ENCODE data around the gene HARBI1.

Gene HARBI1

GRCh38 chr11:46617134-46617971, at the start of gene HARBI1, which contains the start of gene ATG13:
HARBI1 (minus strand) TSS chr11:46617227; CDS start chr11:46616237, 990 bp downstream.
ATG13 (plus strand) TSS chr11:46617553; CDS start chr11:46644292, 26,739 bp downstream.
- peak; percentile 92 for DNase-seq

DNA sequence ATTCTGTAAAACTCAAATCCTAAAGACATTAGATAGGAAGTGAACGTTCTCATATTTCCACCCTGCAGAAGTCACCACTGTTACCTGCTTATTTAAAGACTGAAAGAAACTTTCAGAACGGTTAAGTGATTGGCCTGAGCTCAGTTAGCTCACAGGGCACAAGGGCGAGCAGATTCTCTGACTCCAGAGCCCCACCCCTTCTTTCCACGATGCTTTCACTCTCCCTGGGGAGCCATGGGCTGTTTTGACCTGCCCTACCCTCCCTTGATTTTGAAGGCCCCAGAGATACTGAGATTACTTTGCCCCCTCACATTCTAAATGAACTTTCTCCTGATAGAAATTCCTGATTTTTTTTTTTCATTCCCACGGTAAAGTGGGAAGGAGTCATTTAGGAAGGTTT, 49.5 kb upstream of the HARBI1 start:
- no peak for DNase-seq

- DNase-seq, result no peak
These were observed 48.3 kb upstream of the HARBI1 start for GRCh38 chr11:46665356-46665755.

DNA sequence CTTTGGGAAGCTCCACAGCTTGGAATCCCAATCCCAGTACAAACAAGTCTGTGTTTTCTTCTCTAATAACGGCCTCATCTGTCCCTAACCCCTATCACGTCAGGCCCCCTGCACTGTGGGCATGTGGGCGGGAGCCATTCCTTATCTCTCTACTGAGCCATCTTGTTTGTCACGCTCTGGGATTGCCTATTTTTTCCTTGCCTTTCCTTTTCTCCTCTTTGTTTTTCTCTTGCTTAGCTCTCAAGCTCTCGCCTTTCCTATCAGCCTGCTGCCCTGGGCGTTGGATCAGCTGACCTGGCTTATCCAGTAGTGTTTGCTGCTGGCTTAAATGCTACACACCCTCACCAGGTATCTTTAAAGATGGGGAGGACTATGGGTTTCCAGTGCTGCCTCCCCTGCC, 47.6 kb upstream of the HARBI1 start:
- no peak for DNase-seq

DNA sequence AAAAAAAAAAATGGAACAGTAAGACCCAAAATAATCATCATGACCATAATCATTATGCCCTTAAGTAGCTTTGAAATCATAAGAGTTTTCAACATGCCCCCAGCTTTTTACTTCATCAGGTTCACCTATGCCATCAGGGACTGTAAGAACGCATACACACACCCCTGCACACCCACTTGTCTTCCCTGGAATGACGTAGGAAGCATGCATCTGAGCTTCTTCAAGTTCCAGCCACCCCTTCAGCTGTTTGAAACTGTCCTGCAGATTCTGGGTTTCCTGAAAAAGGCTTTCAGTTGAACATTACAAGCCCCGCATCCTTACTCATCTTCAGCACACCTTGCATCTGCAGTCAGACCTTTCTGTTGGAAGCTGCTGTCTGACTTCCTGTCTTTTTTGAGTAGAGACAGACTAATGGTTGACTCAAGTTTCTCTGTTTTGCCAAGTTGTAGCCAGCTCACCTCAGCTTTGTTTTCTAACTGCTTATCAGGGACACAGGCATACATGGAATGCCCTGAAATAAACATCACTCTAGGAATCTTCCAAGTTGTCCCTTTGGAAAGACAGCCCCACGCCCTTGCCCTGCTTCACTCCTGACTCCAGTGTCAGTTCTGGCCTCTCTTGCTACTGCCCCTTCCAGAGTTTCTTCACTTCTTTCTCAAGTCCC, 46.4 kb upstream of the HARBI1 start:
- no peak for DNase-seq

DNA sequence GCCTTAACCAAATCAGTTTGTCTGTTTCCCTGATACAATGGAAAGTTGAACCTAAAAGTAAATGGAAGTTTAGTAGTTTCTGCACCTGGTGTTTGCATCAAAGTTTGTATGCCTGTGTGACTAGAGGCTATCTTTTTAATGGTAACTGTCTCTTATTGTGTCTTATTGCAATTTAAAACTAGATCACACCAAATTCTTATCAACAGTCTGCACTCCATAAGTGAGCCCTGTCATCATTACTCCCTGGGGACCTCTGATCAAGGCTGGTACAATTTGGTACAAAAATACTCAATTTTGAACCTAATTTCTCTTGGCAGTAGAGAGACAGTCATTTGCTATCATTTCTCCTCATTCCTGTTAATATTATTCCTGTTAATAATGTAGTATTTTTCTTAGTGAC, 45.3 kb upstream of the HARBI1 start:
- DNase-seq, result no peak

- no peak for DNase-seq
These were observed 44.8 kb upstream of the HARBI1 start for GRCh38 chr11:46661836-46662235.

- peak; percentile 14 for DNase-seq
These were observed 42.9 kb upstream of the HARBI1 start for GRCh38 chr11:46659908-46660307.

DNA sequence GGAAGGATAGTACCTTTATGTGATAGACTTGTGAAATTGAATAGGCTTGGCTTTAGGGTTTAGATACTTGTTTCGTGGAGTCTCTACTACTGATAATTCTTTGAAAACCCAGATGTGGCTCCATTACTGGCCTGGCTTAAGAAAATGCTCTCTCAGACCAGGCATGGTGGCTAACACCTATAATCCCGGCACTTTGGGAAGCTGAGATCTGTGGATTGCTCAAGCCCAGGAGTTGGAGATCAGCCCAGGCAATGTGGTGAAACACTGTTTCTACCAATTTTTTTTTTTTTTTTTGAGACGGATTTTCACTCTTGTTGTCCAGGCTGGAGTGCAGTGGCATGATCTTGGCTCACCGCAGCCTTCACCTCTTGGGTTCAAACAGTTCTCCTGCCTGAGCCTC, 41.2 kb upstream of the HARBI1 start:
- no peak for DNase-seq

GRCh38 chr11:46657186-46657585, 40.2 kb upstream of the HARBI1 start:
- no peak for DNase-seq

DNA sequence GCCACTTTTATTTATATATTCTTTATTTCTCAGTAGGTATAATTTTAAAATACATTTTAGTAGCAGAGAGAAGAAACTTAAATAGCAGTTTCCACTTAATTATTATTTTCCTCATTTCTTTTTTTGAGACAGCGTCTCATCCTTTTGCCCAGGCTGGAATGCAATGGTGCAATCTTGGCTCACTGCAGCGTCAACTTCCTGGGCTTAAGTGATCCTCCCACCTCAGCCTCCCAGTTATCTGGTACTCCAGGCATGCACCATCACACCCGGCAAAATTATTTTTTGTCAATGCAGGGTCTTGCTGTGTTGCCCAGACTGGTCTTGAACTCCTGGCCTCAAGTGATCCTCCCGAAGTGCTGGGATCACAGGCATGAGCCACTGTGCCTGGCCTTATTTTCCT, 38.6 kb upstream of the HARBI1 start:
- no peak for DNase-seq

DNA sequence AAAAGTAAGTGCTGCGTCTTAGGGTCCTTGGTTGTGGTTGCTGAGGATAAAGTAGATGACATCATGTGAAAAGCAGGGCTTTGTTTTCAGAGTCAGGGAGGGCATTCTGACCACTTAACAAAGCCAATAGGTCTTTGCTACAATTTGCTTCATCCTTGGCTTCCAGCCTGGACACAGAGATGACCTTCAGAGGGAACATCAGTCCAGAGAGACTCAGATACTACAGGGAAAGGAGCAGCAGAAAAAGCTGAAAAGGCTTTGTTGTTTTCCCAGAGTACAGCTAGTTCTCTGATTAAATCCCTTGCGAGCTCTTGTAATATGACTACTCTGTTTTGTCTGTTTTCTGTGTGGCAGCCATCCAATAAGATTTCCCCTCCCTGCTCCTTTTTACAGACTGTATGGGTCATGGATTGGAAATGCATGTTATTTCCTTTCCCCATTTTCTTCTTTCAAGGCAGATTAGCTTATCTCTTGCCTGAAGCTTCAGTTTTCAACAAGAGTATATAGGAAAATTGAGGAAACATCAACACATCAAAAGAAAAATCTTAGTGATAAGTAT, 32.2 kb upstream of the HARBI1 start:
- DNase-seq, result no peak

GRCh38 chr11:46643986-46644385, 27.0 kb upstream of the HARBI1 start:
- DNase-seq, result no peak

DNA sequence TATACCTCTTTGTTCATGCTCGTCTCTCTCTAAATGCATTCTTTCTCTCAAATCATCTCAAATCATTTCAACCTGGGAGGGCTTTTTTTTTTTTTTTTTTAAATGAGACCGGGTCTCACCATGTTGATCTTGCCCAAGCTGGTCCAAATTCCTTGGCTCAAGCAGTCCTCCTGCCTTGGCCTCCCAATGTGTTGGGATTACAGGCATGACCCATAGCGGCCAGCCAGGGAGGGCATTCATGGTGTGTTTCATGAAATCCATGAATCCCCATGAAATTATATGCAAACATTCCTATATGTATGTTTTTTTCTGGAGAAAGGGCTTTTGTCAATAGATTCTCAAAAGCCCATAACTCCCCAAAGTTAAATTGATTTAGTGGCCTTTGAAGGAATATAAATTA, 26.5 kb upstream of the HARBI1 start:
- DNase-seq, result no peak

- DNase-seq, result no peak
These were observed 25.8 kb upstream of the HARBI1 start for GRCh38 chr11:46642627-46643335.

- no peak for DNase-seq
These were observed 24.6 kb upstream of the HARBI1 start for GRCh38 chr11:46641639-46642038.

DNA sequence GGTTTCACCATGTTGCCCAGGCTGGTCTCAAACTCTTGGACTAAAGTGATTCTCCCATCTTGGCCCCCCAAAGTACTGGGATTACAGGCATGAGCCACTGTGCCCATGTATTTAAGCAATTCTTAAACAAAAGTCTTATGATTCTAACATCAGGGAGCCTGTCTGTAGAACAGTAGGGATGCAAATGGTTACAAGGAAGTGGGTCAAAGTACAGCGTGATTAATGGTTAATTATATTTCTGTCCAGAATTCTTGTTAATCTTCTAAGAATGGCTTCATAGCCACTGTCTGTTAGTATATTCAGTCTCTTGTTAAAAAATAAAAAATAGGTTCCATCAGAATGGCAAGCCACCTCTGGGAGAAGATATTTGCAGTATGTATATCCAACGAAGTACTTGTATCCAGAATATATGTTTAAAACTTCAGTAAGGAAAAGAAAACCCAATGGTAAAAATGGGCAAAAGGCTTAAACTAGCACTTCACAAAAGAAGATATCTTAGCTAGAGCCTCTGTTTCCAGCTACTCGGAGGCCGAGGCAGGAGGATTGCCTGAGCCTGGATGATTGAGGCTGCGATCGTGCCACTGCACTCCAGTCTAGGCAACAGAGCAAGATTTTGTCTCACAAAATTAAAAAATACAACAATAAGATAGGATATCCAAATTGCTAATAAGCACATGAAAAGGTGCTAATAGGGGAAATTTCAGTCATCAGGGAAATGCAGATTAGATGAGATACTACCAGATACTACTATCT, 23.2 kb upstream of the HARBI1 start:
- no peak for DNase-seq

DNA sequence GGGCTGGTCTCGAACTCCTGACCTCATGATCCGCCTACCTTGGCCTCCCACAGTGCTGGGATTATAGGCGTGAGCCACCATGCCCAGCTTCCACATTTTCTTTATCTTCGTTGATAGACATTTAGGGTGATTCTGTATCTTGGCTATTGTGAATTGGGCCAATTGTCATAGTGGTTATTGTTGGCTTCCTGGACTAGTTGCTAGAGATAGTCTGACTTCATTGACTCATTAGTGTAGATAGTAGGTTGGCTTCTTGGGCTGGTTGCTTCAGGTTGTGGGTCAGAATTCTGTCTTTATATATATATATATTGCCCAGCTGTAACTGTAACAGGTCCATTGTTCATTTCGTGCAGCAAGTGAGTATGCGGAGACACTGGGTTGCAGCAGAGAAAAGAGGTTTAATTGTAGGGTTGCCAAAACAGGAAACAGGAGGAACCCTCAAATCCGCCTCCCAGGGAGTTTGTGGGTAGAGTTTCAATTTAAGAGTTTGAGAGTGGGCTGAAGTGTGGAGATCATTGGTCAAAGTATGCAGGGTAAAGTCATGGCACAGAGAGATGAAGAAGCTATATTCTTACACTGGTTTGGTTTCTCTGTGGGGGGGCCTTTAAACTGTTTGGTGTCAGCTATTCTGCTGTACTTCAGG, 22.3 kb upstream of the HARBI1 start:
- DNase-seq, result no peak

DNA sequence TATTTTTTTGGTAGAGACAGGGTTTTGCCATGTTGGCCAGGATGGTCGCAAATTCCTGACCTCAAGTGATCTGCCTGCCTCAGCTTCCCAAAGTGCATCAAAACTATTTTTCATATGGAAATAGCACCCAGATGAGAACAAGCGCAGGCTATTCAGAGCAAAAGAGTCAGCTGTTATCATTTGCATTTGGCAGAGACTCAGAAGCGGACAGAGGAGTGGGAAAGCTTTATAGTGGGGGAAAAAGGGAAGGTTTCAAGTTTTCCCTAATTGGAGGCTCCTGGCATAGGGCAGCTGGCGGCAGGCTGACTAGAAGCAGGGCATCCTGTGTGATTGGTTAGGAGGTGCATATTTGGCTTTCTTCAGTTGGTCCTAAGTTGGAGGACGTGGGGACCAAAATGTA, 20.5 kb upstream of the HARBI1 start:
- DNase-seq, result no peak

DNA sequence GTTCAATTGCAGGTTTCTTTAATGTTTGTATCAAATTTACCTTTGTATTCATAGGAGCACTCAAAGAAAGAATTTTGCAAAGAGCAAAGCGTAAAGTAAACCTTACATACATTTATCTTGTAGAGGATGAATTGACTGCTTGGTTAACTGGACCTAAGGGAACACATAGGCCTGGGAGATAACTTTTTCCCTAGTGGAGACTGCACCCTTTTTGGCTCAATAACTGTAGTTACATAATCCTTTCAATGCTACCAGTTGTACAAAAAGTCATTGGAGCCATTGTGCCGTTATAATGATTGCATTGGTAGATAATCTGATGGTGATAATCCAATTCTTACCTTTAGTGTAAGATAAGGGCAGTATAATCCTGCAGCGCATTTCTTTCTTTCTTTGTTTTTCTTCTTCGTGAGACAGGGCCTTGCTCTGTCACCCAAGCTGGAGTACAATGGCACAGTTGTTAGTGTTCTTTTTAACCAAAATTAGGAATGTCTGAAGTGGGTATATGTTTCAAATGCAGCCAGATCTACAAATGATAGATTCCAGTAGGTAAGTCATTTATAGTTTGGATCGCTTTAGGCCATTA, 18.6 kb upstream of the HARBI1 start:
- DNase-seq, result no peak

DNA sequence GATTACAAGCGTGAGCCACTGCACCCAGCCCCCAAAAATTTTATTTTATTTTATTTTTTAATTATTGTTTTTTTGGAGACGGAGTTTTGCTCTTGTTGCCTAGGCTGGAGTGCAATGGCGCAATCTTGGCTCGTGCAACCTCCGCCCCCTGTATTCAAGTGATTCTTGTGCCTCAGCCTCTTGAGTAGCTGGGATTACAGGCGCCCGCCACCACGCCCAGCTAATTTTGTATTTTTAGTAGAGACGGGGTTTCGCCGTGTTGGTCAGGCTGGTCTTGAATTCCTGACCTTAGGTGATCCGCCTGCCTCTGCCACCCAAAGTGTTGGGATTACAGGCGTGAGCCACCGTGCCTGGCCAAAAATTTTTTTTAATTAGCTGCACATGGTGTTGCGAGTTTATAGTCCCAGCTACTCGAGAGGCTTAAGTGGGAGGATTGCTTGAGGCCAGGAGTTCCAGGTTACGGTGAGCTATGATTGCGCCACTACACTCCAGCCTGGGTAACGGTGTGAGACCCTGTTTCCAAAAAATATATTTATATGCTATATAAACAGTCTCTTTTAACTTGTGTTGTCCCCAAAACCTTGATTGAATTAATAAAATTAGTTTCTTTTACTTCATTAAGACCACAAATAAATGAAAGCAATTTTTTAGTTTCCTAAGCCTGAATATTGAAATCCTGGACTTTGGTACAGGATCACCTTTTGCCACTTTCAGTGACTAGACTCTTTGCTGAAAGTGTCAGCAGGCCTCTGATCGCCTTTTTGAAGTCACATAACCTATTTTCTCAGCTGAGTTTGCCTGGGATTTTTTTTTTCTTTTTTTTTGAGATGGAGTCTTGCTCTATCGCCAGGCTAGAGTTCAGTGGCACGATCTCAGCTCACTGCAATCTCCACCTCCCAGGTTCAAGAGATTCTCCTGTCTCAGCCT, 16.5 kb upstream of the HARBI1 start:
- DNase-seq, result no peak
